ENCODE measurements around the gene ARNT2. TPM values are rescaled to one million over a fixed set of nuclear protein-coding genes. Genes with fewer than 3 reads are reported as not detected.
"Not testable (repeated sequence)": the region's sequence is repeated elsewhere in the genome, so short reads cannot be mapped to it uniquely, and the experiment has no call there.

Gene ARNT2
- total and polyA plus RNA-seq, 4 donors = 2.0 to 12.2 (median 5.5) TPM

DNA sequence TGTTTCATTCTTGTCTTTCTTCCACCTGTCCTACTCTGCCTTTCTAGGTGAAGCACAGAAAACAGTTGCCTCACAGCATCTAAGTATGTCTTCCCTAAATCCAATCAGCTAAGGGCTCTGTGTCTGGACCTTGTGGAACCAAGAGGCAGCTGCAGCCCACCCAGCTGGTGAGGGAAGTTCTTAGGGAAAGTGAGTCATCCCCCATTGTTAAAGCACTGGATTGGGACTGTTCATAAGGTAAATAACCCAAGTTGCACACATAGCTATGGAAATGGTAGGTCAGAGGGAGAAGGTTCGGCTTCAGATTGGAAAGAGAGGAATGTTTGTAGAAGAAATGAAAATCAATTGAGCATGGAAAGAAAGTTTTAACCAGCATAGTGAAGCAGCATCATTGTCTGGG is 18.0 kb upstream of the ARNT2 start:
- Histone ChIP-seq H3K27ac (ENCODE audit: low read depth in 1 of 2, low read length in 1 of 2) (no peak overlapping the region), H3K27me3 (ENCODE audit: control insufficient read depth in 3 of 3, insufficient read depth in 3 of 3, low read length in 2 of 3) (no peaks in the 10 kb centered on the region), H3K4me3 (no peak overlapping the region), H3K9ac (ENCODE audit: insufficient read depth in 1 of 2, low read length in 2 of 2) (no peak overlapping the region), H3K9me3 (ENCODE audit: control insufficient read depth in 4 of 4, insufficient read depth in 3 of 4, low read length in 3 of 4) (no peaks in the 10 kb centered on the region), H3K4me1 (ENCODE audit: control insufficient read depth in 5 of 5, insufficient read depth in 5 of 5, low read length in 5 of 5) (peaks cover 0 to 17% (median 0%) of the 10 kb centered on the region in 5 donors), H3K36me3 (ENCODE audit: control insufficient read depth in 4 of 4, insufficient read depth in 4 of 4, low read length in 4 of 4) (no peaks in the 10 kb centered on the region)
- ATAC-seq (ENCODE audit: insufficient read depth, low FRiP score) (no peak), DNase-seq (no peak)
- TF ChIP-seq, protein P1, sequence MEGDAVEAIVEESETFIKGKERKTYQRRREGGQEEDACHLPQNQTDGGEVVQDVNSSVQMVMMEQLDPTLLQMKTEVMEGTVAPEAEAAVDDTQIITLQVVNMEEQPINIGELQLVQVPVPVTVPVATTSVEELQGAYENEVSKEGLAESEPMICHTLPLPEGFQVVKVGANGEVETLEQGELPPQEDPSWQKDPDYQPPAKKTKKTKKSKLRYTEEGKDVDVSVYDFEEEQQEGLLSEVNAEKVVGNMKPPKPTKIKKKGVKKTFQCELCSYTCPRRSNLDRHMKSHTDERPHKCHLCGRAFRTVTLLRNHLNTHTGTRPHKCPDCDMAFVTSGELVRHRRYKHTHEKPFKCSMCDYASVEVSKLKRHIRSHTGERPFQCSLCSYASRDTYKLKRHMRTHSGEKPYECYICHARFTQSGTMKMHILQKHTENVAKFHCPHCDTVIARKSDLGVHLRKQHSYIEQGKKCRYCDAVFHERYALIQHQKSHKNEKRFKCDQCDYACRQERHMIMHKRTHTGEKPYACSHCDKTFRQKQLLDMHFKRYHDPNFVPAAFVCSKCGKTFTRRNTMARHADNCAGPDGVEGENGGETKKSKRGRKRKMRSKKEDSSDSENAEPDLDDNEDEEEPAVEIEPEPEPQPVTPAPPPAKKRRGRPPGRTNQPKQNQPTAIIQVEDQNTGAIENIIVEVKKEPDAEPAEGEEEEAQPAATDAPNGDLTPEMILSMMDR (IDR thresholded peaks at IDR 0.05; ENCODE audit: control extremely low read depth, extremely low read depth) = no peak
- 86 to 97% methylated on average over 1 of the region's 1 CpG for WGBS, 2 donors

DNA sequence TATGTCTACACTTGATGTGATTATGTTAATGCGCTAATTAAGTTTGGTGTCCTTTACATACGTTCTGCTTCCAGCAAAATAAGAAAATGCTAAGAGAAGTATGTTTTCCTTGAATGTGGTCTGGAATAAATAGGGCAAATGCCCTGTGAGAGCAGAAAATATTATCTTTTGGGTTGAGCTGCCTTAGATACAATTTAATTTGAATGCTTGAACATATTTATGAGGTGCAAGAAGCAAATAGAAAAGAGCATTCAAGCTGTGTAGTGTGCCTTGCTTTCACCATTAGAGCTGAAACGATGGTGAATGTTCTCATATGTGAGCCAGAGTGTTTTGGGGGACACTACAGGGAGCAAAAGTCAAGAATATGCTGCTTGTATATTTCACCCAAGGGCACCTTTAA is 15.9 kb upstream of the ARNT2 start:
- WGBS, 2 donors = 73 to 88% methylated on average over 3 of the region's 3 CpGs
- no peak overlapping the region for H3K4me3 ChIP-seq
- TF ChIP-seq, protein P1 (IDR thresholded peaks at IDR 0.05; ENCODE audit: control extremely low read depth, extremely low read depth) = no peak
- H3K4me1 ChIP-seq (ENCODE audit: control insufficient read depth in 5 of 5, insufficient read depth in 5 of 5, low read length in 5 of 5) = peaks cover 0 to 17% (median 0%) of the 10 kb centered on the region in 5 donors
- H3K27me3 ChIP-seq (ENCODE audit: control insufficient read depth in 3 of 3, insufficient read depth in 3 of 3, low read length in 2 of 3) = no peaks in the 10 kb centered on the region
- ATAC-seq (ENCODE audit: insufficient read depth, low FRiP score) (no peak), DNase-seq (no peak)
- no peak overlapping the region for H3K9ac ChIP-seq (ENCODE audit: insufficient read depth in 1 of 2, low read length in 2 of 2)
- no peak overlapping the region for H3K27ac ChIP-seq (ENCODE audit: low read depth in 1 of 2, low read length in 1 of 2)
- H3K9me3 ChIP-seq (ENCODE audit: control insufficient read depth in 4 of 4, insufficient read depth in 3 of 4, low read length in 3 of 4) = no peaks in the 10 kb centered on the region
- no peaks in the 10 kb centered on the region for H3K36me3 ChIP-seq (ENCODE audit: control insufficient read depth in 4 of 4, insufficient read depth in 4 of 4, low read length in 4 of 4)

DNA sequence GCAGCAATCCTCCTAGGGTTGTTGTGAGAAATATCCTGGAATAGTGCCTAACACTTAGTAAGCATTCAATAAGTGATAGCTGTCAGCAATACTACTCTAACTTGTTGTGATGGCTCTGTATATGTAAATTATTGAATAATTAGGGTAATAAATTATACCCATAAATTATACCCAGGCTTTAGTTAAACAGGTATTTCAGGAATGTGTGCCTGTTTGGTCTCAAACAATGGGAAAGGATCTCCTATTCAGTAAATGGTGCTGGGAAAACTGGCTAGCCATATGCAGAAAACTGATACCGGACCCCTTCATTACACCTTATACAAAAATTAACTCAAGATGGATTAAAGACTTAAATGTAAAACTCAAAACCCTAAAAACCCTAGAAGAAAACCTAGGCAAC is 14.8 kb upstream of the ARNT2 start:
- TF ChIP-seq, protein P1 (IDR thresholded peaks at IDR 0.05; ENCODE audit: control extremely low read depth, extremely low read depth) = no peak
- H3K4me3 ChIP-seq = no peak overlapping the region
- no peak overlapping the region for H3K9ac ChIP-seq (ENCODE audit: insufficient read depth in 1 of 2, low read length in 2 of 2)
- 81 to 92% methylated on average over 1 of the region's 1 CpG for WGBS, 2 donors
- H3K9me3 ChIP-seq (ENCODE audit: control insufficient read depth in 4 of 4, insufficient read depth in 3 of 4, low read length in 3 of 4) = no peaks in the 10 kb centered on the region
- peaks cover 0 to 13% (median 0%) of the 10 kb centered on the region in 5 donors for H3K4me1 ChIP-seq (ENCODE audit: control insufficient read depth in 5 of 5, insufficient read depth in 5 of 5, low read length in 5 of 5)
- ATAC-seq (ENCODE audit: insufficient read depth, low FRiP score) = no peak
- H3K27ac ChIP-seq (ENCODE audit: low read depth in 1 of 2, low read length in 1 of 2) = no peak overlapping the region
- DNase-seq = no peak
- H3K27me3 ChIP-seq (ENCODE audit: control insufficient read depth in 3 of 3, insufficient read depth in 3 of 3, low read length in 2 of 3) = no peaks in the 10 kb centered on the region
- H3K36me3 ChIP-seq (ENCODE audit: control insufficient read depth in 4 of 4, insufficient read depth in 4 of 4, low read length in 4 of 4) = no peaks in the 10 kb centered on the region

DNA sequence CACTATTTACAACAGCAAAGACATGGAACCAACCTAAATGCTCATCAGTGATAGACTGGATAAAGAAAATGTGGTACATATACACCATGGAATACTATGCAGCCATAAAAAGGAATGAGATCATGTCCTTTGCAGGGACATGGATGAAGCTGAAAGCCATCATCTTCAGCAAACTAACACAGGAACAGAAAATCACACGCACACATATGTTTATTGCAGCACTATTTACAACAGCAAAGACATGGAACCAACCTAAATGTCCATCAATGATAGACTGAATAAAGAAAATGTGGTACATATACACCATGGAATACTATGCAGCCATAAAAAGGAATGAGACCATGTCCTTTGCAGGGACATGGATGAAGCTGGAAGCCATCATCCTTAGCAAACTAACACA is 13.2 kb upstream of the ARNT2 start:
- not testable (repeated sequence) for ATAC-seq (ENCODE audit: insufficient read depth, low FRiP score); H3K27me3 ChIP-seq (ENCODE audit: control insufficient read depth in 3 of 3, insufficient read depth in 3 of 3, low read length in 2 of 3); H3K9me3 ChIP-seq (ENCODE audit: control insufficient read depth in 4 of 4, insufficient read depth in 3 of 4, low read length in 3 of 4); H3K4me3 ChIP-seq; H3K27ac ChIP-seq (ENCODE audit: low read depth in 1 of 2, low read length in 1 of 2); H3K36me3 ChIP-seq (ENCODE audit: control insufficient read depth in 4 of 4, insufficient read depth in 4 of 4, low read length in 4 of 4); H3K9ac ChIP-seq (ENCODE audit: insufficient read depth in 1 of 2, low read length in 2 of 2); DNase-seq; H3K4me1 ChIP-seq (ENCODE audit: control insufficient read depth in 5 of 5, insufficient read depth in 5 of 5, low read length in 5 of 5)
- 97% methylated on average over 1 of the region's 1 CpG for WGBS, 2 donors
